GM18508 (cell line): ENCODE measurements around the gene GRIN2C.
A peak's percentile ranks its signal among the peaks of the same experiment; 100 is the strongest.
"Not testable (repeated sequence)": the region's sequence is repeated elsewhere in the genome, so short reads cannot be mapped to it uniquely, and the experiment has no call there.

ENCODE experiments used
- ATAC-seq: cut with Tn5 transposase; IDR thresholded peaks from one replicate; pipeline ENCODE4 v1.9.1; 2021; ENCODE audit warnings: moderate number of reproducible peaks; ENCODE audit not compliant: insufficient read depth, unreplicated experiment

GRIN2C gene

DNA sequence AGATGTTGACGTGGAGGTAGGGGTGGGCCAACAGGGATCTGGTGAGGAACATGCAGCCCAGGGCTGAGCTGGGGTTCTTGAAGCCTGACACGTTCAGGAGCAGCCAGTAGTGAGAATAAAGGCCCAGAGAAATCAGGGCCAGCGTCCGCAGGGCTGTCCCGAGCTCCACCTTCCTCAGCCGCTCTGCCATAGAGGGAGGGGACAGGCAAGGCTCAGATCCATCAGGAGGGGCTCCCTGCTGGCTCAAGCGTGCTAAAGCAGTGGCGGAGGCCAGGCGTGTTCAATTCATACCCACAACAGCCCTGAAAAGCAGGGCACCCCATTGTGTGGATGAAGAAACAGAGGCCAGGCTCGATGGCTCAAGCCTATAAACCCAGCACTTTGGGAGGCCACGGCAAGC is 21.4 kb upstream of the GRIN2C start:
- ATAC-seq: no peak

DNA sequence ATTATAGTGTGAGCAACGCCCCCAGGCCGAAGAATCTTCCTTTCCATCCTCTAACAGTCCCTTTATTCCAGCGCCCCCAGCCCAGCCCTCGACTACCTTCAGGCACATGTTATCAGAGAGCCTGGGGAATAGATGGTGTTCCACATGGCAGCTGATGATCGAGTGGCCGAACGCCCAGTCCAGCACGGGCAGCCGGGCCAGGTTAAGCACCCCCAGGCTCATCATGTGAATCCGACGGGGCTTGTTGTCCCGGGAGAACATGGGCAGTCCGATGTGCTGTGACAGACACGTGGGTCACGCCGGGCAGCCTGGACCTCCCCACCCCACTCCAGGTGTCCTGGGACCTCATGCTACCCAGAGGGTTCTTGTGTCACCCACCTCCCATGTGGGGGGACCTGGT is 19.6 kb upstream of the GRIN2C start:
- ATAC-seq: no peak

DNA sequence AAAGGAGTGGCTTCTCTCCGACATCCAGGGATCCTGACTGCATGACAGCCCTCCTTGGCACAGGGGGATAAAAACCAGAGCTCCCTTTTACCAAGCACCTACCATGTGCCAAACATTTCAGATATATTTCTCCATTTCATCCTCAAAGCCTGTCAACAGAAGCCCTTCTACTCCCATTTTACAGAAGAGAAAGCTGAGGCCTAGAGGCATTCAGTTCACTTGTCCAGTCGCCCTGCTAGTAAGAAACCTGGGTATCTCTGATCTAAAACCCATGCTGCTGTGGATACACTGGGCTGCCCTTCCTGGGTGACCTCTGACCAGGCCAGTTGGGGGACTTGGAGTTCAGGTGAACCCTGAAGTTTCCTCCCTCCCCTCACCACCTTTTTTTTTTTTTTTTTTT is 19.0 kb upstream of the GRIN2C start:
- no peak for ATAC-seq

DNA sequence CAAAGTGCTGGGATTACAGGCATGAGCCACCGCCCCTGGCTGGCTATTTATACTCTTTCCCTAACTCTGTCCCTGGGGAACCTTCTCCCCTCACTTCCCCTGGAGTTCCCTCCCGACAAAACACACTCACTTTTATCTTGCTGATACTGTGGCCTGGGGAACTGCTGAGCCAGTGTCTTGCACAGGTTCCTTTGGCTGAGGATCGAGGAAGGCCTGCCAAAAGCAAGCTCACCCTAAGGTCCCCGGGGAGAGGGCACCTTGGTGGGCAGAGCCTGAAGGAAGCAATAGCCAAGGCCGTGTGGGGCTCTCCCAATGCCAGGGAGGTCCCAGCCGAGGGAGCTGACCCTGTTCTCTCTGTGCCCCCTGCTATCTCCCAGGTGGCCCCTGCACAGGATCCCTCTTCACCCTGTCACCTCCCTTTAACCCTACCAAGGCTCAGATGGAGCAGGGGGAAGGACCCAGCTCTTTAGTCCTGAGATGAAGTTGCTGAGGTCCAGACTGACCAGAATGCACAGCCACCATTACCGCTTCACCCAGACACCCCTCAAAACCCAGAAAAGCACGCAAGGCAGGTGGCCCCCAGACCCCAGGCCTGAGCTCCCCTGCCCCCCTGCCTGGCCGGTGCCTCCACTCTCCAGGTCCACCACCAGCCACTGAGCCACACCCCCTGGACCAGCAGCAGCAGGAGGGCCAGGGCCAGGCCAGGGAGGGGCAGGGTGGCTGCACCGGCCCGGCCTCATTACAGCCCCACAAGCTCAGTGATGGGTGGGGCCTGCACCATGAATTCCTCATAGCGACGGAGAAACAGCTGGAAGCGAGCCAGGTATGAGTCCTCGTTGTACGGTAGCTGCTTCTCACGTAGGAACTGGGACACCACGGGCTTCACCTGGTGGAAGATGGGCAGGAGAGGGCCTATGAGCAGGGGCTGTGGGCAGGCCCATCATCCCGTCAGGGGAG is 18.2 kb upstream of the GRIN2C start:
- no peak for ATAC-seq

DNA sequence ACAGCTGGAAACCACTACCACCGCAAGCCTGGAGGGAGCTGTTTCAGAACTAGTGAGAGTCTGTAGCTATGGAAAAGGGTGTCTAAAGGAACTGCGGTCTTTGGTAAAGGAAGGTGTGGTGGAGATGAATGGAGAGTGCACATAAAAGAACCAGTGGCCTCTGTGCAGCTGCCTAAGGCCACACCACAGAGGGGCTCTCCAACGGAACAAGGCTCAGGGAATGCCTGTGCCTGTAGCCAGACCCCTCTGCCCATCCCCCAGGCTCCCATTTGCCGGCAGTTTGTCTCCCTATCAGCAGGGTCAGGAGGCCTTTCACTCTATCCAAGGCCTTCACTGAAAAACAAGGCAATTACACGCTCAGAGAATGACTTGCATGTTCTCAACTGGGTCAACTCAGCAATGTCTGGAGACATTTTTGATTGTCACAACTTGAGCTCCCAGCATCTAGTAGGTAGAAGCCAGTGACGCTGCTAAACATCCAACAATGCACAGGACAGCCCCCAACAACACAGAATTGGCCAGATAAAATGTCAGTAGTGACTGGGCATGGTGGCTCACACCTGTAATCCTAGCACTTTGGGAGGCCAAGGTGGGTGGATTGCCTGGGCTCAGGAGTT is 16.4 kb upstream of the GRIN2C start:
- no peak for ATAC-seq

DNA sequence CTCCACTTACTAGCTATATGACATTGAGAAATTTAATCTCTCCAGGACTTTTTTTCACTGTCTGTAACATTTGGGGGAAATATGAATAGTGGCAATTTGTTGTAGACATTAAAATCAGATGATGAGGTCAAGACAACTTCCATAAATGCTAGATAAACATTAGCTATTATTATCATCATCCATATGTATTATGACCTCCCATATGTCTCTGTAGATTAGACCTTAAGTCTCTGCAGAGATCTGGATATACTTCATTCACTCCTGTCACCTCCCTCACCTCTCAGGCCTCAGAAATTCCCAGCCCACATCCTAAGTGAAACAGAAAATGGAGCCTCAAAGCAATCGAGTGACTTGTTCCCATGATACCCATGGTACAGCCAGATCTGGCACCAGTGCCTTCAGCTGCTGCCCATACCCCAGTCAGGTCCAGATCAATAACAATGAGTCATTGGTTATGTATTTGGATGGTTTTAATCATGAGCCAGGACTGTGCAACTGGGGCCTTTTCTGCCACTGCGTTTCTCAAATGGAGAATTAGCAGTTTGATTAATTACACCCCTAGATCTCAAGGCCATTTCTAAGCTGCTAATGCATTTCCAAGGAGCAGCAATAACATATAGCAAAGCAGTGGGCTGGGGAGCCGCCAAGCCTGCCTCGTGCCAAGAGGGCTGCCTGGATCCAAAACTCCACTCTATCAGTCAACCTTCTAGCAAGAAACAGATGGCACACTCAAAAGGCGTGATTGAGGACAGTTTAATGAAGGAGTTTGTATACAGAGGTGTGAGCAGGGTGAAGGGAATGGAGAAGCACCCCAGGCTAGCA is 15.7 kb upstream of the GRIN2C start:
- no peak for ATAC-seq

DNA sequence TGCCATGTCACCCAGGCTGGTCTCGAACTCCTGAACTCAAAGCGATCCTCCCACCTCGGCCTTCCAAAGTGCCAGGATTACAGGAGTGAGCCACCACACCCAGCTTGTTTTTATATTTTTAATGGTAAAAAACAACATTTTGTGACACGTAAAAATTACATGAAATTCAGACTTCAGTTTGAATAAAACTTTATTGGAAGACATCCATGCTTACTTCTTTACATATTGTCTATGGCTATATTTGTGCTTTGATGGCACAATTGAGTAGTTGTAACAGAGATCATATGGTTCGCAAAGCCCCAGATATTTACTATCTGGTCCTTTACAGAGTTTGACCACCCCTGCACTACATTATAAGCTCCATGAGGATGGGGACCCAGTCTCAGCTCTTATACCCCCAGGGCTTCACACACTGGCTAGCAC is 14.9 kb upstream of the GRIN2C start:
- no peak for ATAC-seq

DNA sequence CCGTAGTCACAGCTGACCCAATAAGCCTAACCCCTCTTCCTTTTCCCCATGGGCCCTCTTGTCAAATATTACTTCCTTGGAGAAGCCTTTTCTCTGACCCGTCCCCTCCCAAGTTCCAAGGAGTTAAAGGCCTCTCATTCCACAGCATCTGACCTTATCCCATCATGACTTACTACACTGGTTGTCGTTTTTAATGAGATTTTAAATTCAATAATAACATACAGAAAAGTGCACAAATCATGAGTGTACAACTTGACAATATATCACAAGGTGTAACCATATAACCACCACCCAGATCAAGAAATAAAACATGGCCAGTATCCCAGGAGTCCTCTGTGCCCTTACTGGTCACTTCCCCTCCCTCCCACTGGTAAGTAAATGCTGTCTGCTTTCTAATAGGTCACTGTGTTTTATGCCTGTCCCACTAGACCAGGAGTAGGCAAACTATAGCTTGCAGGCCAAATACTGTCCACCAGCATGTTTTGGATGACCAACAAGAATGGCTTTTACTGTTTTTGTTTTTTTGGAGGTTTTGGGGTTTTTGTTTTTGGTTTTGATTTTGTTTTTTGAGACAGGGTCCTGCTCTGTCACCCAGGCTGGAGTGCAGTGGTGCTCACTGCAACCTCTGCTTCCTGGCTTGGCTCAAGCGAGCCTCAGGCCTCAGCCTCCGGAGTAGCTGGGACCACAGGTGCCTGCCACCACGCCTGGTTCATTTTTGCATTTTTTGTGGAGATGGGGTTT is 14.4 kb upstream of the GRIN2C start:
- ATAC-seq: no peak

DNA sequence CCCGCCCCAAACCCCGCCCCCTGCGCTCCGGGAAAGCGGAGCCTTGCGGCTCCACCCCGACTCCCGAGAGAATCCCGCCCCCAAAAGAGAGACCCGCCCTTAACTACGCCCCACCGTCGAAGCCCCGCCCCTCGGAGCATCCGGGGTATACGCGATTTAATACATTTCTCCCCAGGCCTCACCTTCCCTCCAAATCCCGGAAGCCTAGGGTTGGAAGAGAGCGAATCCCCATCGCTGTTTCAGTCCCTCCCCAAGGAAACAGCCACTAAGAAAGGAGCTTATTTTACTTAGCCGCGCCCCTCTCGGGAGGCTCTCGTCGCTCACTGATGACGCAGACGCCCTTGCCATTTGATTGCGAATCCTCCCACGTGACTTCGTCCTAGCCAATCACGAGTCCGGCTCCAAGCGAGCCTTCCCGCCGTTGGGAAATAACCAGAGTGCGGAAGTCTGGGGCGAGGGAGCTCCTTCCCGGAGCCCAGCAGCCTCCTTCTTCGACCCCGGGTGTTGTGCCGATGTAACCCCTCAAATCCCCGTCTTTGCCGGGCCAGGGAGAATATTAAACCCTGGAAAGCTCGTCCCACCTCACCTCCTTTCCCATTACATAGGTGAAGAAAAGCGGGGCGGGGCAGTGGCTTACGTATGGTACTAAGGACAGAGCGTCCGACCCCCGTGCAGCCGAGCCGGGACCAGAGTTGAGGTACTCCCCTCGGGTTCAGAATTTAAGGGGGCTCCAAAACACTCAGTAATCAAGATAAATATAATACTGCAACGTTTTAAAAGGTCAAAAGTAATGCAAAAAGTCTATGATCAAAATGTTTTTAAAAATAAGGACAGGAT is 13.6 kb upstream of the GRIN2C start:
- peak; percentile 83 for ATAC-seq

DNA sequence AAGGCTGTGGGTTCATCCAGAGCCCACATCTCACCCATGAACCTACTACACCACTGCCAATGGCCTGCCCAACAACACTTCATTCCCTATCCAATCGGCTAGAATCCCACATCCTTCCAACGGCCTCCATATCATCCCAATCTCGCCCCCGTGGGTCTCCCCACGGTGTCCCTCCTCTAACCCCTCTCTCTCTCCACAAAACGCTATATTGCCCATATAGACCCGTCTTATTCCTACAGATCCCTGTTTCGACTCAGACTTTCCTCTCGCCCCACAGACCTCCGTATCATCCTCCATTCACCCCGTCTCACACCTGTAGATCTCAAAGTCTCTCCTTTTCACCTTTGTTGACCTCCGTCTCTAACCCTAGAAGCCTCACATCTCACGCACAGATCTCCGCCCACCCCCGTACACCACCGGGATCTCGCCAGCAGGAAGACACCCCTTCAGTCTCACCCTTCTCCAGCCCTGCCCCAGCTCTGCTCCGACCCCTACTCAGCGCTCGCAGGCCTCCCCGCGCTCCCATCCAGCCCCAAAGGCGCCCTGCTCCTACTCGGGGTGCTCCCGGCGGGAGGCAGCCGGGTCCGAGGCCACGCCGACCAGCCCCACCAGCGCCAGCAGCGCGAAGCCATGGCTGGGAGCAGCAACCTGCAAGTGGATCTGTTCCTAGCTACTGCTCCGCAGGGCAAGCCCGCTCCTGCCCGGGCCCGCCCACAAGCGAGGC is 12.8 kb upstream of the GRIN2C start, which contains the start of gene FDXR:
Gene FDXR, minus strand, starts transcription at position 682 of the 724 bp plus-strand sequence. Its CDS starts 50 bp downstream, at position 632.
- ATAC-seq: peak; percentile 32

DNA sequence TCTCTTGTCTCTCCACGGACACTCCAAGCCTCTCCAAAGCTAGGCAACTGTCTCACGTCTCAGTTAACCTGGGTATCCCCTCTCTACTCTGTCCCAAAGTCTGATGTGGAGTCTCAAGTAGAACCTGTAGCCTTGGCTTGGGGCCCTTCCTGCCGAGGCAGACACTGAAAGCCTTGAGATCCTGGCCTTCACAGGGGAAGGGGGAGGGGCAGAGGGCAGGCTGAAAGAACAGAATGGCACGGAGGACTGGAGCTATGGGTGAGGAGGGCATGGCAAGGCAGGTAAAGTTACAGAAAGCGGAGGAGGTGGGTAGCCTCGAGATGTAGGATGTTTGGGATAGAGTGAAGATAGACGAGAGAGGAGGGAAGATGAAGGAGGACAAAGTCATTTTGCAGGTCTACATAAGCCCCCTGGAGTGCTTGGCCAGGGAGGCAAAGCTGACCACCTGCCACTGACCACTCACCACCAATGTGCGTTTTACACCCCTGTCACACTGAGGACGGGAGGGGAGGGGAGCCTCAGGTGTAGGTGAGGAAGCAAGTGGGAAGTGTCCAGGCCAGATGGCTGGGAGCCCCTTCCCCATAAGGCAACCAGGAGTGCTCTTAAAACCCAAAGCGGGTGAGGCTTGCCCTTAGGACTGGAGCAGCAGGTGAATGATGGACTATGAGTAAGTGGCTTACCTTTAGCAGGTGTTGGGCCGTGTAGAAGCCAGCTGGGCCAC is 11.8 kb upstream of the GRIN2C start:
- ATAC-seq: no peak

DNA sequence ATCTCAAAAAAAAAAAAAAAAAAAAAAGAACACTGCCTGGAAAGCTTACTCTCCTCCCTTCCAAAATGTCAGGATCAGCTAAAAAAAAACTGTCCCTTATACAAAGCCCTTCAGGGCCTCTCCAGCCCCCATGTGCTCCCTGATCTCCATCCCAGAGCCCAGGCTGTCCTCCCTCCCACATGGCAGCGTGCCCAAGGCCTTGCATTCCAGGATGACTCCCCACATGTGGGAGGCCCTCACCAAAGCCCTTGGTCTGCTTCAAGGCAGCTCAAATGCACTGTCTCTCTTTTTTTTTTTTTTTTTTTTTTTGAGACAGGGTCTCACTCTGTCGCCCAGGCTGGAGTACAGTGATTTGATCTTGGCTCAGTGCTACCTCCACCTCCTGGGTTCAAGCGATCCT is 10.8 kb upstream of the GRIN2C start:
- ATAC-seq: no peak

DNA sequence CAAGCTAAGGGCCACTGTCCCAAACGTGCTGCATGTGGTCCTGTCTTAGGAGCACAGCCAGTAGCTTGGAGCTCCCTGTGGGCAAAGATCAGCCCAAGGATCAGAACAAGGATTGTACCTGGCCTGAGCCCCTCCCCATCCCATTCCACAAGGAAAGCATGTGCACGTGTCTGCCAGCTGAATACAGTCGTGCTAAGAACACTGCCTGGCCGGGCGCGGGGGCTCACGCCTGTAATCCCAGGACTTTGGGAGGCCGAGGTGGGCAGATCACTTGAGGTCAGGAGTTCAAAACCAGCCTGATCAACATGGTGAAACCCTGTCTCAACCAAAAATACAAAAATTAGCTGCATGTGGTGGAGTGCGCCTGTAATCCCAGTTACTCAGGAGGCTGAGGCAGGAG is 10.3 kb upstream of the GRIN2C start:
- not testable (repeated sequence) for ATAC-seq

DNA sequence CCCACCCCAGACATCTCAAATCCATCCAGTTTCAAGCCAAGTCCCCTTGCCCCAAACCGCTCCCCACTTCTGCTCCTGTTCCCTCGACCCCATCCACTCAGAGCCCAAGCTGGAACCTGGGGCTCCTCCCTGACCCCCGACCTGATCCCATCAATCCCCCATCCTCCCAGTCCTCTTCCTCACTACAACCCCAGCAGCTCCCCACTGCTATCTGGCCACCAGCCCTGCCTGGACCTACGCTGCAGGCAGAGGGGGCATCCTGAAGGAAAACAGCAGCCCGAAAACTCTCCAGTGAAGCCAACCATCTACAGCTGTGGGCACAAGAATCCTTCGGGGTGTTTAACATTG is 9.2 kb upstream of the GRIN2C start:
- no peak for ATAC-seq

DNA sequence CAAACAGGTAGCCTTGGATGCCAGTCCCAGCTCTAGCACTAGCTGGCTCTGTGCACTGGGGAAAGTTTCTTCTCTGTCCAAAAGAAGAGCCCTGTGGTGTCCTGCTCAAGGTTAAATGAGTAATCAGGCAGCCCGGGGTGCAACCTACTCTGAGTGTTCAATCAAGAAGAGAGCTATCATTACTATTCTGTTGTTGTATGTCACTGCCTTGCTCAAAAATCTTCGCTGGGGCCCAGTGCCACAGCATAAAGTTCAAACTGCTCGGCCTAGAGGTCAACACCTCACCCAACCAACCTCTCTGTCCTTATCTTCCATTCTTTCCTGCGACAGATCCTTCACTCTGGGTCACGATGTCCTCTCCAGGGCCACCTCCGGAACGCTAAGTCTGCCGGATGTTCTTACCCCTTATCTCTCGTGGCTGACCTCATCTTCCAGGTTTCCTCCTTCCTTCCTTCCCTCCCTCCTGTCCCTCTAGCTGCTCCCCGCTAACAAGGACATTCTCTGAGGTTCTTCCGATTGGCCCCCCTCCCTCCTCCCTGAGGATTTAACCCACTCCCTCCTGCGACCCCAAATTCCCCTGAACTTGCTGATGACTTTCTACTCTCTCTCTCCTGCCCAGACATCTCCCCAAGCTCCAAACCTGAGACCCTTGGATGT is 8.7 kb upstream of the GRIN2C start:
- ATAC-seq: no peak

DNA sequence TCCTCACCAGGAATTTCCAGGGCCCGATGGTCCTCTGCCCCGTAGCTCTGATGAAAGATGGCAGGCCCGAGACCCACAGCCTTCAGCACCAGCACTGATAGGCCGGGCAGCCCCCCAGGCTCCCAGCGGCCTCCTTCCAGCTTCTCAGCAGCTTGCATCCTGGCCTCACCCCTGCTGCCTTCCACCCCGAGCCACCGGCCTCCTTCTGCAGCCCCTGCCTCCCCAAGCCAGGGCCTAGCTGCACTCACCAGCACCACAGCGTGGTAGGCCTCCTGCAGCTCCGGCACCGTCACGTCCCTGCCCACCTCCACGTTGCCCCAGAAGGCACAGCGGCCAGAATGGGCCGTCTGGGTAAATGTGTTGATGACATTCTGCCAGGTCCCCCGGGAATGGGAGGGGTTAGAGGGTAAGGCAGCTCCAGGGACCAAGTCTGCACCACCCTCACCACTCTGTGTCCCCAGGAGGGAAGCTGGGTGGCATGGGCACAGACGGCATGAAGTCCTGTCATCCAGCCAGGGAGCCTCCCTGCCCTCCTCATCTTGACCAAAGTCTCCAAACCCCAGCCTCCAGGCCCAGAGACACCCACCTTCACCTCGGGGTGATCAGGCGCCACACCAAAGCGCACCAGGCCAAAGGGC is 6.6 kb upstream of the GRIN2C start:
- no peak for ATAC-seq
